Stimulated activated CD8-positive, alpha-beta memory T cell treated with anti-CD3 and anti-CD28 coated beads, Interleukin-7, amount 100 ng/mL, for 24 hours (primary cell): ENCODE results near the gene C2orf76.
"Not testable (repeated sequence)": the region's sequence is repeated elsewhere in the genome, so short reads cannot be mapped to it uniquely, and the experiment has no call there.

ENCODE experiments used
- DNase-seq: peaks from one replicate; pipeline ENCODE4 v3.0.0-alpha.2; 2020; ENCODE audit warnings: low read depth

The C2orf76 gene

GRCh38 chr2:119293900-119294299, 72.7 kb downstream of the C2orf76 start:
- no peak for DNase-seq

DNA sequence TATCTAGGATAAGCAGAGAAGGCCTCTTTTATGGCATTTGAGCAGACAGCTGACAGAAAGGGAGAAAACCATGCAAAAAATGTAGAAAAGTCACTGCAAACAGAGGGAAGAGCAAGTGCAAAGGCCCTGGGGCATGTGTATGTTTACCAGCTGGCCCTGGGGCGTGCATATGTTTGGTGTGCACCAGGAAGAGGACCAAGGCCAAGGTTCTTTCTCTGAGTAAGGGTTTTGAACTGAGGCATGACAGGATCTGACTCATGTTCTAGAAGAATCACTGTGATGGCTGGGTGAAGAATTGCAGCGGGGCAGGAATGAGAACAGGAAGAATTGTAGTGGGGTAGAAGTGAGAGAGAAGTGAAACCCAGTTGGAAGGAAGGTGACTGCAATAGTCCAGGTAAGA, 73.4 kb downstream of the C2orf76 start:
- no peak for DNase-seq

DNA sequence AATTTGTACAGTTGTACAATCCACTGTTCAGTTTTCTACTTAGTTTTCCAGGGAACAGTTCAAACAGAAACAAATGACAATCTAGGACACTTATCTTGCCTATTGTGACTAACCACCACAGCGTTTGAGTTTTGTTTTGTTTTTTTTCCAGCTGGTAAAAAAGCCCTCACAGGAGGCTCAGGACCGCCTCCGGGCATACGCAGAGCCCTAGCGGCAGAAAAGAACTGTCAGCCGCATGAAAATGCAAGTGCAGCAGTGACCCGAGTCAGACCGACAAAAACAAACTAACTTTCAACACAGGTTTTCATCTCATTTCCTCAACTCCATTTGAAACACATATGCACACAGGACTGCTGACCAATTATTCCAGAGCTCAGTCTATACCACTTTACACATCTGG, 74.4 kb downstream of the C2orf76 start:
- no peak for DNase-seq

DNA sequence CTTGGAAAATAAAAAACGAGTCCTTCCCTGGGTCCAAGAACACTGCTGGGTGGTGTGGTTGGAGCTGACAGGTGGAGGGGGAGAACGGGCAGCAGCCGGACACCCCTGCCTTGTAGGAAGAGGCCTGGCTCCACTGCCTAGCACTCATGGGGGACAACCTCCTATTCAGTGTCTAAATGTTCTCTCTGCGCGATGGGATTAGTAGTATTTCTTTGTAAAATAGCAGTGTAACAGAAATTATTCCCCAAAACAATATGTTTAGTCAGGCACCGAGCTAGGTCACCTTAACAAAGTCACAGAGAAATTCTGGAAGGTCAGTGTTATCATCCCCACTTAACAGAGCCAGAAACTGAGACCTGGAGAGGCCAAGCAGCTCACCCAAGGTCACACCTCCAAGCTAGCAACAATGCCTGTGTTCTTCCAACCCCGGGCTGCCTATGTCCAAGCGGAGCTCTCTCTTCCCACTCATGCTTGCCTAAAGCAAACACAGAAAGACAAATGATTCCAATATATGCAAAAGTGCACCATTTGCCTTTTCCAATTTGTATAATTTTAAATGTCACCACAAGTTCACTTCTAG, 75.0 kb downstream of the C2orf76 start:
- no peak for DNase-seq

GRCh38 chr2:119290859-119291587, 75.6 kb downstream of the C2orf76 start:
- DNase-seq = peak; percentile 21

GRCh38 chr2:119289642-119290041, 77.0 kb downstream of the C2orf76 start:
- no peak for DNase-seq

DNA sequence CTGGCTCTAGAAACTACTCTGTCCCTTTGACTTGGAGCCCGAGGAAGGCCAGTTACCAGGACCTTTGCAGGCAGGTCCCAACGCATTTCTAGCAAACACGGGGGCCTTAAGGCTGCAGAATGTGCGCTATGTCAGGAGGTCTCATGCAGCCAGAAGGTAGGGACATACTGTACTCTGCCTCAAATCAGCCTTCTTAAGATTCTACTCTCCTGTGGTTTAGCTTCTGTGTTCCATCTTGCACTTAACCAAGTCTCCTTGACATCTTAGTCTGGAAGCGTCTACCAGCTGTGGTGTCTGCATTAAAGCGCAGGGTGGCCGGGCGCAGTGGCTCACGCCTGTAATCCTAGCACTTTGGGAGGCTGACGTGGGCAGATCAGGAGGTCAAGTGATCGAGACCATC, 77.5 kb downstream of the C2orf76 start:
- DNase-seq = no peak

DNA sequence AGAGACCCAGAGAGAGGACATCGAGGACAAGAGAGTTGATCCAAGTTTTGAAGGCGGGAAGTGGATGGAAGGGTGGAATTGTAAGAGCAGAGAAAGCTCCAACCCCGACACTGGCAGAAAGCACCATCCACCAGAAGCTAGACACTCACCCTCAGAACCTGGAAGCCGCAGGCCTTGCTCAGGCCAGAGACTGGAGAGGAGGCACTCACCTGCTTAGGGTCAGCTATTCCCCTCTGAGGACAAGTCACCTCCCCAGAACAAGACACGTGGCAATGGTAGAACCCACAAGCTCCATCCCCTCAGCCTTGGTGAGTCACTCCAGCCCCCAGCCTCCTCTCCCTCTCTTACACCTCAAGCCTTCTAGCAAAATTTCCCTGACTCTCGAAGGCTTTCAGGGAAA, 78.1 kb downstream of the C2orf76 start:
- DNase-seq = no peak

GRCh38 chr2:119286661-119287060, 80.0 kb downstream of the C2orf76 start:
- DNase-seq = no peak

- DNase-seq = no peak
Observed at GRCh38 chr2:119283873-119284331, 82.7 kb downstream of the C2orf76 start.

DNA sequence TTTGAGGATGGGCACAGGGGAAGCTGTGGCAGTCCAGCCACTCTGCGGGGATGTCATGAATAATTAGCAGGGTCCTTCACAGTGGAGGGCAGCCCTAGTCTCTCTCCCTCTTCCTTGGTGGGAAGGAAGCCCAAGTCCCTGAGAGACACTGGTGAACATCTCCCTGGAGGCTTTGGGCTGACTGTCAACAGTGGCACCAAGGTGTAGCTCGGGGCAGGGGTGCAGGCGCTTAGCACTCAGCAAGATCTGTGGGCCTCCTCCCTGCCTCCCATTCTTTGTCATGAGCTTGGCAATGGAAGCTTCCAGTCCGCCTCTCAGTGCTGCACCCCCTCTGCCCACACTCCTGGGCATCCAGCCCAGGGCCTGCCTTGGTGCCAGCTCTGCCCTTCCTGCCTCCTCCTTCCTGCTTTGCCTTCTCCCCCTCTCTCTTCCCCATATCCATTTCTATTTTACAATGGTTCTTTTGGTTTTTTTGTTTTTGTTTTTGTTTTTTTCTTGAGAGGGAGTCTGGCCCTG, 83.6 kb downstream of the C2orf76 start:
- DNase-seq = no peak

DNA sequence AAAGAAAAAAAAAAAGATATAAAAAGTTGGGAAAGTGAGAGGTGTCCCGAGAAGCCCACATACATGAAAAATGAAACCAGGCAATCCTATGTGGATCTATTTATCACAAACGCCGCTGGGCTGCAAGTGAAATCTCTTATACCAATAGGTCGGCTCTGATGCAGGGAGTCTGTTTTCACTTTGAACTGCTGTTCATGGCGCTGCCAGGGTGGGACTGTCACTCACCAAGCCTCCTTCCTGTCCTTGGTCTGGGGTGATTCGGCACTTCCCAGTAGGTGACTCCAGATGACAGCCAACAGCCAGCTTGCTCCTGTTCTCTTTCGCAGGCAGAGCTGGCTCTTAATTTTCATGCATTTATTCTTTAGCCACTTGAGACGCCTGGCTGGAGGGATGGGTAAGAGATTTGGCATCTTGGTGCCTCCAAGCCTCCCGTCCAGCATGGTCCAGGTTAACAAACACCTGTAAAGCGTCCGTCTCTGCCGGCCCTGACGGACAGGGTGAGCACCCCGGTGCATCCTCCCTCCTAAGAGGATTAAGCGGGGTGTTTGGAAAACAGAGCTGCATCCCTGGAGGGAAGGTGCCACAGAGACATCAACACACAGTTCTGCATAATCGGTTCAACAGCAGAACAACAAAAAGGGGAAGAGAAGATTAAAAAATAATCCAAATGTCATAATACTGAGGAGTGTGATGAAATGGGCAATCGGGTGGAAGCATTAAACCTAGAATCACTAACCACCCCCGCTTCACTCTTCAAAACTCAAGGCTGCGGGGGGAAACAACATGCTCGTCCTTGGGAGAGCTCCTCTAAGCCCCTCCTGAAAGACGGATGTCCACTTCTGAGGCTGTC, 84.3 kb downstream of the C2orf76 start:
- no peak for DNase-seq

GRCh38 chr2:119280680-119281079, 86.0 kb downstream of the C2orf76 start:
- no peak for DNase-seq

GRCh38 chr2:119279666-119280065, 87.0 kb downstream of the C2orf76 start:
- DNase-seq = no peak

DNA sequence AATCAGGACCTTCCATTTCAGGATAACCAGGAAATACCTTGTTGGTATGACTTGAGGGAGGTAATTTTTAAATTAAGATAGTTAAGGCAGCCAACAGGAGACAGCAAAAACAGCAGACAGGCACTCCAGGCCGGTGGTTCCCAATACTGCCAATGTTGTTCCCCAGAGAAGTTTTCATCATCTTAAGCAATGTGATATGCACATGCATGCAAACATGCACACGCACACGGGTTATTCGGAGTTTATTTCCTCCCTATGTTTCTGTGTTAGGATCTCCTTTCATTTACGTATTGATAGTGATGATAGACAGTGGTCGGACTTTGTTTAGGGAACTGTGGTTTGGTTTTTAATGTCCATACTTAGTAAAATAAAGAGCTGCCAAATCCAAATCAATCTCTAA, 87.7 kb downstream of the C2orf76 start:
- DNase-seq = no peak

DNA sequence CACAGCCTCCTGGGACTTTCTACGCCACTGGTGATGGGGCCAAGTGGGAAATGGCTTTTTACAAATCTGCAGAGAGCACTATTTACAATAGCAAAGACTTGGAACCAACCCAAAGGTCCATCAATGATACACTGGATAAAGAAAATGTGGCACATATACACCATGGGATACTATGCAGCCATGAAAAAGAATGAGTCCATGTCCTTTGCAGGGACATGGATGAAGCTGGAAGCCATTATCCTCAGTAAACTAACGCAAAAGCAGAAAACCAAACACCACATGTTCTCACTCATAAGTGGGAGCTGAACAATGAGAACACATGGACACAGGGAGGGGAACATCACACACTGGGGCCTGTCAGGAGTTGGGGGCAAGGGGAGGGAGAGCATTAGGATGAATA, 88.2 kb downstream of the C2orf76 start:
- not testable (repeated sequence) for DNase-seq

GRCh38 chr2:119276864-119277263, 89.8 kb downstream of the C2orf76 start:
- DNase-seq = no peak

DNA sequence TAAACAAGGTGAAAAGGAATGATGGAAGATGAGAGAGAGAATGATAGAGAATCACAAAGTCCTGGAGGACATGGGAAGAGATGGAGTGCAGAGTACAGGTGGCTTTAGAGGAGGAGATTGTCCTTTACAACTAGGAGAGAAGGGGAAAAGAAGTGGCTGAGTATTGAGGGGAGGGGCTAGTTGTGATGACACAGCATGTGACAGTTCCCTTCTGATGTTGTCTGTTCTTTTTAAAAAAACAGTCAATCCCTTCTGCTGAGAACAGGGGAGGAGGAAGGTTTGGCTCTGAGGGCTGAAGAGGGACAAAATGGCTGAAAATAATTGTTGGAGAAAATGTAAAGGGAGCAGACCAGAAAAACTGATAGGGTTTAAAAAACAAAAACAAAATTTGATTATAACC, 99.0 kb downstream of the C2orf76 start:
- no peak for DNase-seq

DNA sequence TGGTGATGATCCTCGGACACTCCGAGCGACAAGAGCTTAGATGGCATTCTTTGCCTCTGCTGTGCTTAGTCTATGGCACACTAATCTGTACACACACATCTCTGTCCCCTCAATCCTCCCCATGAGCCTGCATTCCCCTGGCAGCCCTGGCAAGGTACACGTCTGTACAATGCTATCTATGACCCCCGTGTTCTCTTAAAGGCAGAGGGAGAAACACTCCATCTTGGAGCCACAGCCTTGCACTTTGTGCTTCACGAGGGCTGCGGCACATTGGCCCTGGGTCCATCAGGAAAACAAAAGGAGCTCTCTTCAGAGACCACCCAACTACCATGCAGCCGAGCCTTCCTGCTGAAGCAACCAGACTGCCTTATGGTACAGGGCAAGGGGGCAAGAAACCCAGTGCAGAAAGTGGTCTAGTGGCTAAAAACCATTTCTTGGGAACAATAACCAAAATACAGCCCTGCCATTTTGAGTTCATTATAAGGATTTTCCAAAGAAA, 100.5 kb downstream of the C2orf76 start:
- DNase-seq = no peak

DNA sequence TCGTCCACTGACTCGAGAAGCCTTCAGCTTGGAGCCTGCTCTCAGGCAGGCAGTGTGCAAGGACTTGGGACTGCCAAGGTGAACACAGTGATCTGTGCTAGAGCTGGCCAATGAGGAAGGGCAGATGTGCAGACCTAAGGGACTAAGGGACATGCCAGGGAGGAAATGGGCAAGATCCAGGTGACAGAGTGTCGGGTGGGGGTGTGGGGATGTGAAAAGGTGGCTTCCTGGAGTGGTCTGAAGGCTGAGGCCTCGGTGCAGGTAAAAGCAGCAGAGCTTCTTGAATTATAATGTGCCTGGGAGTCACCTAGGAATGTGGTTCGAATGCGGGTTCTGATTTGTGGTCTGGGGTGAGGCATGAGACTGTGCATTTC, 101.0 kb downstream of the C2orf76 start:
- DNase-seq = no peak

DNA sequence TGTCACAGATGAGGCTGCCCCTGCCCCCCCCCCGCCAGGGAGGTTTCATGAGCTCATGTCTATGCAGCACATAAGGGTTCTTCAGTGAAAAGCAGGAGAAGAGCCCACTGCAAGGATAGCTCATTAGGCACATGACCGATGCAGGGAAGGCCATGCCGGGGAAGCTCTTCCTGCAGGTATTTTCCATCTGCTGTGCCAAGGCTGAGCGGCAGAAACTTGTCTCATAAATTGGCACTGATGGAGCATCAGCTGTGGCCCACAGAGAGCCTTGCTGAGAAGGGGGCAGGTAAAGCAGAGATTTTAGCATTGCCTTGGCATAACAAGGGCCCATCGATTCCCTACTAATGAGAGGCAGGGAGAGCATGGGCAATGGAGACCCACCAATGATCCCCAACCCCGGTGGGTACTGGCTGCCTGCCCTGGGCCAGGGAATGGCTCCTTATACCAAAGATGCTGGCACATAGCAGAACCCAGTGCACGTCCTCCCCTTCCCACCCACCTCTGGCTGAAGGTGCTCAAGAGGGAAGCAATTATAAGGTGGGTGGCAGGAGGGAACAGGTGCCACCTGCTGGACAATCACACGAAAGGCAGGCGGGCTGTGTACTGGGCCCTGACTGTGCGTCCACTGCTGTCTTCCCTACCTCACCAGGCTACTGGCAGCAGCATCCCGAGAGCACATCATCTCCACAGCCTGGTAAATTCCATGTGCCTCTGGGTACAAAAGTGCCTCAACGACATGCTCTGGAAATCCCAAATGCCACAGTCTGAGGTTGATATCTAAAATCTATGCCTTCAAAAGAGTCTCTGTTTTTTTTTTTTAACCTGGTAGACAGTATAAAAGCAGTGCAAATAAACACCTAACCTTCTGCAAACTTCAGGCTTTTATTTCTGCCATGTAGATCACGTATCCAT, 101.6 kb downstream of the C2orf76 start:
- no peak for DNase-seq

- no peak for DNase-seq
Observed at GRCh38 chr2:119263656-119264055, 103.0 kb downstream of the C2orf76 start.
